Prostate gland (tissue), 2 donors: ENCODE measurements around the gene ARL5B.

Experiments used
- POLR2A ChIP-seq: fragments of 450-650 bp; IDR thresholded peaks from one replicate; pipeline ENCODE4 v1.6.1; 2016; ENCODE audit warnings: antibody characterized with exemption, mild to moderate bottlenecking
- POLR2AphosphoS5 ChIP-seq: sonication (generic); formaldehyde crosslinking; IDR thresholded peaks from one replicate; pipeline ENCODE4 v1.6.1; 2017; ENCODE audit warnings: antibody characterized with exemption
- TF ChIP-seq, protein P1 (sequence below), 4 experiments: fragments of 200-600 bp in 2 of 4; fragments of 450-650 bp in 2 of 4; sonication (generic) in 2 of 4; IDR thresholded peaks; 1 replicate in 3 of 4; 2 replicates in 1 of 4; pipeline ENCODE4 v1.5.1; 2016 to 2019; ENCODE audit warnings: antibody characterized with exemption in 4 of 4, mild to moderate bottlenecking in 2 of 4, moderate library complexity in 2 of 4

GRCh38 chr10:18718991-18719390 lies 59.8 kb downstream of the ARL5B start:
- TF ChIP-seq, protein P1, sequence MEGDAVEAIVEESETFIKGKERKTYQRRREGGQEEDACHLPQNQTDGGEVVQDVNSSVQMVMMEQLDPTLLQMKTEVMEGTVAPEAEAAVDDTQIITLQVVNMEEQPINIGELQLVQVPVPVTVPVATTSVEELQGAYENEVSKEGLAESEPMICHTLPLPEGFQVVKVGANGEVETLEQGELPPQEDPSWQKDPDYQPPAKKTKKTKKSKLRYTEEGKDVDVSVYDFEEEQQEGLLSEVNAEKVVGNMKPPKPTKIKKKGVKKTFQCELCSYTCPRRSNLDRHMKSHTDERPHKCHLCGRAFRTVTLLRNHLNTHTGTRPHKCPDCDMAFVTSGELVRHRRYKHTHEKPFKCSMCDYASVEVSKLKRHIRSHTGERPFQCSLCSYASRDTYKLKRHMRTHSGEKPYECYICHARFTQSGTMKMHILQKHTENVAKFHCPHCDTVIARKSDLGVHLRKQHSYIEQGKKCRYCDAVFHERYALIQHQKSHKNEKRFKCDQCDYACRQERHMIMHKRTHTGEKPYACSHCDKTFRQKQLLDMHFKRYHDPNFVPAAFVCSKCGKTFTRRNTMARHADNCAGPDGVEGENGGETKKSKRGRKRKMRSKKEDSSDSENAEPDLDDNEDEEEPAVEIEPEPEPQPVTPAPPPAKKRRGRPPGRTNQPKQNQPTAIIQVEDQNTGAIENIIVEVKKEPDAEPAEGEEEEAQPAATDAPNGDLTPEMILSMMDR (IDR thresholded peaks at IDR 0.05): no peak
- TF ChIP-seq POLR2AphosphoS5: no peak
- no peak for TF ChIP-seq POLR2A
